Activated CD4-positive, alpha-beta T cell treated with anti-CD3 and anti-CD28 coated beads for 24 hours (primary cell): ENCODE measurements around the gene C9orf57.
"Not testable (repeated sequence)": the region's sequence is repeated elsewhere in the genome, so short reads cannot be mapped to it uniquely, and the experiment has no call there.

ENCODE experiments used
- DNase-seq, 2 donors: peaks; one replicate each; pipeline ENCODE4 v3.0.0-alpha.2; 2020; ENCODE audit warnings: low read depth in 2 of 2

The C9orf57 gene

GRCh38 chr9:72023596-72023995 lies 36.8 kb downstream of the C9orf57 start:
- DNase-seq: no peak

- DNase-seq: no peak
Measured at GRCh38 chr9:72022841-72023240, 37.6 kb downstream of the C9orf57 start.

- no peak for DNase-seq
Measured at GRCh38 chr9:72013292-72013760, 47.1 kb downstream of the C9orf57 start.

GRCh38 chr9:72012646-72013045 lies 47.8 kb downstream of the C9orf57 start:
- DNase-seq: no peak

- DNase-seq: not testable (repeated sequence)
Measured at GRCh38 chr9:72007726-72008125, 52.7 kb downstream of the C9orf57 start.

- DNase-seq: no peak
Measured at GRCh38 chr9:72006501-72006900, 53.9 kb downstream of the C9orf57 start.

- DNase-seq: no peak
Measured at GRCh38 chr9:72005451-72005850, 55.0 kb downstream of the C9orf57 start.
